Activated CD4-positive, CD25-positive, alpha-beta regulatory T cell treated with anti-CD3 and anti-CD28 coated beads, Interleukin-2, amount 50 U/mL, for 72 hours (primary cell): ENCODE results near the gene GRM8.

ENCODE experiments used
- DNase-seq: peaks from one replicate; pipeline ENCODE4 v3.0.0; 2021

Gene GRM8

DNA sequence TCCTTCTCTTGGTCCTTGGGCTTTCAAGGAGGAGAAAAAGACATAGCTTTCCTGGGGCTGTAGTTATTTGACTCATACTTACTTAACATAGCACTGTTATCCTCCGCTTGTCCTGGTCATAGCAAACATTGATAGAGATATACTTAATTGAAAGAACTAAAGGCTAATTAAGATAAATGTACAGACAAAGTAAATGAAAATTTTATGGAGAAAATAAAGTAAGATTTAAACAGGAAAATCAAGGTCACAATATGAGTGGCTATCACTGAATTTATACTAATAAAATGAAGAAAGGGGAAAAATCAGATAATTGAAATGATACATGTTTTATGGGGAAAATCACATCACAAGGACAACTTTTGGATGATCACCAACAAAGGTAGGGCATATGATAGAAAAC is 849.7 kb downstream of the GRM8 start:
- no peak for DNase-seq

DNA sequence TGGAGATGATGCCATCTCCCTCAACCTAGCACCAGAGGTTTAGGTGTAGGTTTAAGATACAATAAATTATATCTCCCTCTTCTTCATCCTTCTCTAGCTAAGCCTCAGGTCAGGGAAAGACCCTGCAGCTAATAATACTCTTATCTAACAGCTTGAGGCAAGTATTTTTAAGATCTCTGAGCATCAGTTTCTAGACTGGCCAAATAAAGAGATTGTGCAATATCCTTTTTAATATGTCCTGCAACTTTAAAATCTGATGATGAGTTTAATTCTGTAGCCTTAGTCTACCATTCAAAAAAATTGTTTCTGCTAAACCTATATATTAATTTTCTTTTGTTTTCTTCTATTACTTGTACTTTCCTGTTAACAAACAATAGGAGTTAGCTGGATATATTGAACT is 850.8 kb downstream of the GRM8 start:
- DNase-seq, result no peak

DNA sequence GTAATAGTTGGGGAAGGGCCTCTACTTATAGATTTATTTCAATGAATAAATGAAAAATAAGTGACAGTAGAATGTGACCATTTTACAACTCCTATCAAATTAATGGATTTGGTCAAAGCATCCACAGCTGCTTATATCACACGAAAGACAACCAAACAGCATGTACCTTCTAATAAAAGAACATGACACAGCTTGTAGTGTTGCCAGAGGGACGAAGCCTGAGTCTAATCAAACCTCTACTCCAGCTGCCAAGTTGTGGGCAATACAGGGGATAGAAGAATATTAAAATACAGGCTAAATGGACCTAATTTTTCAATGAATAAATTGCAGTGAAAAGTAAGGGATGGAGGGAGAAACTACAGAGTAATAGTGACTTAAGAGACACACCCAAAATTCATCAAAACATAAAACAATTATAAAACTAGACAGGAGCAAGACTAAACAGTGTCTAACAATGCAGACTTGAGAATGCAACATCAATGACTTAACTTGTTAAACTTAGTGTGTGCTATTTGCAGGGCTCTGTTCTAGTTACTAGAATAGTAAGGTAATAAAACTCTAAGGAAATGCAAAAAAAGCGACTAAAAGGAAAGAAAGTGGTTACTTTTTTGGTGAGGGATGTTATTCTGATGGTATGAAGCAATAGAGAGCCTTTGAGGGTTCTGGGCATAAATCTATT is 853.8 kb downstream of the GRM8 start:
- no peak for DNase-seq

- DNase-seq, result no peak
Measured at GRCh38 chr7:126398285-126398684, 854.5 kb downstream of the GRM8 start.

GRCh38 chr7:126394406-126394805 is 858.3 kb downstream of the GRM8 start:
- no peak for DNase-seq
